ENCODE data around the gene TMEM52. TPM values are rescaled to one million over a fixed set of nuclear protein-coding genes. Genes with fewer than 3 reads are reported as not detected.

The TMEM52 gene
- total and polyA plus RNA-seq, 2 of the 8 experiments (the other 6 are each of a cell fraction or from before 2014, with no cell fraction given), result 14.6 to 30.2 TPM

- H3K4ac ChIP-seq (replicated peaks; ENCODE audit: insufficient read length, low read depth, low read length), result no peak overlapping the region
- H2BK5ac ChIP-seq (ENCODE audit: low read depth, low read length), result no peak overlapping the region
- peak overlapping the region; percentile 54 for H4K91ac ChIP-seq (replicated peaks; ENCODE audit: insufficient read length, low read length)
- H3K79me2 ChIP-seq (ENCODE audit: control insufficient read depth in 1 of 2, insufficient read depth in 2 of 2, low read length in 2 of 2), result no peaks in the 10 kb centered on the region
- peaks cover 0 to 2% (median under 1%) of the 10 kb centered on the region in 4 experiments; a peak in 1 of 7 replicates for H3K27me3 ChIP-seq (replicated peaks in 1 of 4; ENCODE audit: control insufficient read depth in 3 of 4, extremely low read depth in 1 of 4, insufficient read depth in 3 of 4, low read length in 3 of 4)
- H3K14ac ChIP-seq (ENCODE audit: insufficient read length), result no peak overlapping the region
- peaks cover 4% of the 10 kb centered on the region; the same call in 1 of the 2 replicates for H3K23me2 ChIP-seq (ENCODE audit: low read depth, low read length)
- no peaks in the 10 kb centered on the region for H3K36me3 ChIP-seq (ENCODE audit: control insufficient read depth in 2 of 4, insufficient read depth in 4 of 4, low read length in 3 of 4)
- no peaks in the 10 kb centered on the region for H4K20me1 ChIP-seq (replicated peaks in 1 of 2; ENCODE audit: control insufficient read depth in 1 of 2, insufficient read depth in 2 of 2, low read length in 2 of 2)
- H2BK20ac ChIP-seq (ENCODE audit: low read length), result no peak overlapping the region
- H3K27ac ChIP-seq (ENCODE audit: low read depth, low read length), result no peak overlapping the region
- peaks cover 0 to 15% of the 10 kb centered on the region in 2 experiments; a peak in 1 of 4 replicates for H3K9me3 ChIP-seq (ENCODE audit: insufficient read depth in 2 of 2, low read depth in 1 of 2, low read length in 1 of 2)
- ChIA-PET CTCF (ENCODE audit: partially characterized antibody) (interaction anchor here (0.6 to 3.4 kb wide), 8 partner anchors 21 to 123 kb away, joined by 3 to 21 read pairs (median 4); no protein-coding TSS in a partner anchor), POLR2A (ENCODE audit: partially characterized antibody) (interaction anchor here (0.6 kb wide), 1 partner anchor 419 kb away, joined by 3 read pairs; no protein-coding TSS in a partner anchor)
- WGBS, 2 experiments (ENCODE audit: extremely low coverage in 1 of 2, insufficient coverage in 1 of 2, insufficient read length in 1 of 2, insufficient replicate concordance in 2 of 2, low coverage in 1 of 2, low lambda C conversion rate in 2 of 2, missing lambda C conversion rate in 1 of 2), result 93% methylated on average over 22 of the region's 29 CpGs; no CpG with 5 or more reads in 1 of the 2 experiments
- no peak overlapping the region for H2AFZ ChIP-seq (ENCODE audit: low read length)
- no peak overlapping the region for H4K5ac ChIP-seq (ENCODE audit: insufficient read length, low read depth, low read length)
- H3K23ac ChIP-seq (ENCODE audit: insufficient read length), result no peak overlapping the region
- no peak overlapping the region for H3K18ac ChIP-seq (ENCODE audit: extremely low read depth, low read length)
- H2BK120ac ChIP-seq (replicated peaks; ENCODE audit: low read depth, low read length), result no peak overlapping the region
- H2BK15ac ChIP-seq (ENCODE audit: low read length), result no peak overlapping the region
- H3K4me3 ChIP-seq (ENCODE audit: extremely low read depth in 1 of 4, insufficient read depth in 2 of 4, low read depth in 3 of 4, low read length in 4 of 4), result no peak overlapping the region
- H3K9ac ChIP-seq (replicated peaks in 1 of 4; ENCODE audit: extremely low read depth in 1 of 4, low read depth in 3 of 4, low read length in 3 of 4), result no peak overlapping the region
- H3K4me1 ChIP-seq (replicated peaks in 1 of 4; ENCODE audit: control insufficient read depth in 3 of 4, insufficient read depth in 4 of 4, low read length in 3 of 4), result peaks cover 0 to 11% (median 9%) of the 10 kb centered on the region in 4 experiments; a peak in 6 of 7 replicates
- no peak overlapping the region for H3K56ac ChIP-seq (replicated peaks; ENCODE audit: insufficient read length, low read depth, low read length)
- DNase-seq (ENCODE audit: low read depth in 1 of 2, low spot score in 2 of 2), result no peak
- H3K79me1 ChIP-seq (ENCODE audit: low read depth, low read length), result no peaks in the 10 kb centered on the region
- H2BK12ac ChIP-seq (ENCODE audit: low read depth, low read length), result peak overlapping the region; percentile 39; the same call in 1 of the 2 replicates
- H4K8ac ChIP-seq (ENCODE audit: extremely low read depth, insufficient read depth, low read length), result no peak overlapping the region; the same call in 1 of the 2 replicates
- no peak overlapping the region for H3K4me2 ChIP-seq (ENCODE audit: insufficient read depth in 1 of 2, low read depth in 2 of 2, low read length in 2 of 2)
- no peak overlapping the region for H2AK5ac ChIP-seq (ENCODE audit: low read depth, low read length)
- no peak for FAIRE-seq
- no peak for TF ChIP-seq CBX8 (IDR thresholded peaks at IDR 0.05; ENCODE audit: borderline replicate concordance, low read depth, low read length)
- no peak for TF ChIP-seq NANOG (IDR thresholded peaks at IDR 0.05; ENCODE audit: insufficient read depth, low read depth, low read length, poor library complexity, severe bottlenecking)
- TF ChIP-seq CEBPB (IDR thresholded peaks at IDR 0.05; ENCODE audit: low read depth, low read length), result no peak
- no peak for TF ChIP-seq ATF2 (IDR thresholded peaks at IDR 0.05; ENCODE audit: low read length)
- TF ChIP-seq SIRT6 (IDR thresholded peaks at IDR 0.05; ENCODE audit: low read length), result no peak
- TF ChIP-seq GABPA (IDR thresholded peaks at IDR 0.05; ENCODE audit: borderline replicate concordance, insufficient read depth, low read length), result no peak
- no peak for TF ChIP-seq RBBP5 (IDR thresholded peaks at IDR 0.05; ENCODE audit: borderline replicate concordance, low read depth, low read length)
- no peak for TF ChIP-seq BRCA1 (IDR thresholded peaks at IDR 0.05; ENCODE audit: low read depth, low read length)
- TF ChIP-seq SIN3A (conservative IDR thresholded peaks at IDR 0.05 in 1 of 2, IDR thresholded peaks at IDR 0.05 in 1 of 2; ENCODE audit: low read depth in 1 of 2, low read length in 2 of 2), result no peak
Observed at GRCh38 chr1:1922956-1923833, 4.1 kb upstream of the TMEM52 start.

Measured in H1 (cell line).